NCI-H2029 treated with DMSO at 0.1 percent for 48 hours (cell line): Measurements from ENCODE around the gene KLHL17.

Experiments used
- DNase-seq: peaks from one replicate; lab custom pipeline; 2025; lab: John Stamatoyannopoulos, UW

Gene KLHL17

GRCh38 chr1:923131-923990 is 37.0 kb upstream of the KLHL17 start, which contains the start of gene SAMD11:
Gene SAMD11, plus strand, starts transcription at chr1:923923. Its CDS starts 509 bp downstream, at chr1:924432.
- no peak for DNase-seq

DNA sequence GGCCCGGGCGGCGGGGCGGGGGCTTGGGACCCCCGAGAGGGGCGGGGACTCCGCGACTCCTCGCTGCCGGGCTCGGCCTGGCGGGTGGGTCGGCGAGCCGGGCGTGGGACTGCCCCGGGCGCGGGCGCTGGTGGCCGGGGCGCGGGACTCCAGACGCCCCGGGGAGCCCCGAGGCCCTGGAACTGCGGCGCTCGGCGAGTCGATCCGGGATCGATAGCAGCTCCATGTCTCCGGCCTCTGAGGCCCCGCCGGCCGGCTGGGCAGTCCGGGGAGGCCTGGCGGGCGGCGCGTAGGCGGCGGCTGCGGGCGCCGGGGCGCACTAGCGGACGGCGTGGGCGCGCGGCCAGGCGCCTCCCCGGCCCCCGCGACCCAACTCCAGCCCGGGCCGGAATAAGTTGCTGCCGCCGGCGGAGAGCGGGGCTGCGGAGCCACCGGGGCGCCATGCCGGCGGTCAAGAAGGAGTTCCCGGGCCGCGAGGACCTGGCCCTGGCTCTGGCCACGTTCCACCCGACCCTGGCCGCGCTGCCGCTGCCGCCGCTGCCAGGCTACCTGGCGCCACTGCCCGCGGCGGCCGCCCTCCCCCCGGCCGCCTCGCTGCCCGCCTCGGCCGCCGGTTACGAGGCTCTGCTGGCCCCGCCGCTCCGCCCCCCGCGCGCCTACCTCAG is 36.3 kb upstream of the KLHL17 start:
- DNase-seq: no peak

DNA sequence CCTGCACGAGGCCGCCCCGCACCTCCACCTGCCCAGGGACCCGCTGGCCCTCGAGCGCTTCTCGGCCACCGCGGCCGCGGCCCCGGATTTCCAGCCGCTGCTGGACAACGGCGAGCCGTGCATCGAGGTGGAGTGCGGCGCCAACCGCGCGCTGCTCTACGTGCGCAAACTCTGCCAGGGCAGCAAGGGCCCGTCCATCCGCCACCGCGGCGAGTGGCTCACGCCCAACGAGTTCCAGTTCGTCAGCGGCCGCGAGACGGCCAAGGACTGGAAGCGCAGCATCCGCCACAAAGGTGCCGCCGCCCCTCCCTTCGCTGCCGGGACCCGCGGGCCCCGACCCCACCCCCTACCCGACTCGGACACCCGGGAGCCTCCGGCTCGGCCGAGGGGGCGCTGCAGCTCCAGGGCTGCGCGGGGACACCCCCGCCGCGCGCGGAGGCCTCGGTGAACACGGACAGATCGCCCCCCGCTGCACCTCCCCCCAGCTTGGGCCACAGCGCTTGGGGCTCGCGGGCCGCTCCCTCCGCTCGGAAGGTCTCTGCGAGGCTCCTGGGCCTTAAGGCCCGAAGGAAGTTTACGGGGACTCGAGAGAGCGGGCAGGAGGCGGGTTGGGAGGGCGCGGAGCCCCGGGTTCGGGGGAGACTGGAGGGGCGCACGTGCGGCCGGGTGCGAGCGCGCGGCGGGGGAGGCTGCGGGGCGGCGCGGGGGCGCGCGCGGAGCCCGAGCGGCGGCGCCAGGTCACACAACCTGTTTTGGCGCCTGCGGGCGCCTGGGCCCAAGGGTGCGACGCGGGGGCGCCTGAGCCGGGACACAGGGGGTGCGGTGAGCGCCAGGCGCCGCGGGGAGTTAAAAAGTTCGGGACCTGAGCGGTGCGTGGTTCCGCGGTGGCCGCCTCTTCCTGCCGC is 35.5 kb upstream of the KLHL17 start:
- no peak for DNase-seq

GRCh38 chr1:925561-926421 is 34.6 kb upstream of the KLHL17 start:
- no peak for DNase-seq

DNA sequence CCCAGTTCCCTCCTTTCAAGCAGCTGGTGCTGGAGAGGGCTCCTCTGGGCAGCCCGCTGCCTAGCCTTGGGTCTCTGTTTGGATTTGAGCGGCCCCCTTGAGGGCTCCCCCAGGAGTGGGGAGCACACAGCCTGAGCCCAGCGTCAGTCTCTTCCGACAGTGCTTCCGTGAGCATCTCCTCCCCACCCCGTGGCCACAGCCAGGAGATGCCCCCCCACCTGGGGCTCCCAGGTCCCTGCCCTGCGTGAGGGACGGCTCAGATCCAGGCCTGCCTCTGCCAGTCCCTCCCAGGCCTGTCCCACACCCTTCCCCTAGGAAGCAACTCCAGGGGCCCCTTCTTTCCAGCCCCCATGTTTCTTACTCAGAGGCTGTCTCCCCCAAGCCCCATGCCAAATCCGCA is 33.1 kb upstream of the KLHL17 start:
- no peak for DNase-seq

- no peak for DNase-seq
Measured at GRCh38 chr1:927748-928147, 32.6 kb upstream of the KLHL17 start.

GRCh38 chr1:928825-929661 is 31.3 kb upstream of the KLHL17 start:
- no peak for DNase-seq

- no peak for DNase-seq
Measured at GRCh38 chr1:929712-930632, 30.4 kb upstream of the KLHL17 start.

GRCh38 chr1:930633-931138 is 29.7 kb upstream of the KLHL17 start:
- no peak for DNase-seq

DNA sequence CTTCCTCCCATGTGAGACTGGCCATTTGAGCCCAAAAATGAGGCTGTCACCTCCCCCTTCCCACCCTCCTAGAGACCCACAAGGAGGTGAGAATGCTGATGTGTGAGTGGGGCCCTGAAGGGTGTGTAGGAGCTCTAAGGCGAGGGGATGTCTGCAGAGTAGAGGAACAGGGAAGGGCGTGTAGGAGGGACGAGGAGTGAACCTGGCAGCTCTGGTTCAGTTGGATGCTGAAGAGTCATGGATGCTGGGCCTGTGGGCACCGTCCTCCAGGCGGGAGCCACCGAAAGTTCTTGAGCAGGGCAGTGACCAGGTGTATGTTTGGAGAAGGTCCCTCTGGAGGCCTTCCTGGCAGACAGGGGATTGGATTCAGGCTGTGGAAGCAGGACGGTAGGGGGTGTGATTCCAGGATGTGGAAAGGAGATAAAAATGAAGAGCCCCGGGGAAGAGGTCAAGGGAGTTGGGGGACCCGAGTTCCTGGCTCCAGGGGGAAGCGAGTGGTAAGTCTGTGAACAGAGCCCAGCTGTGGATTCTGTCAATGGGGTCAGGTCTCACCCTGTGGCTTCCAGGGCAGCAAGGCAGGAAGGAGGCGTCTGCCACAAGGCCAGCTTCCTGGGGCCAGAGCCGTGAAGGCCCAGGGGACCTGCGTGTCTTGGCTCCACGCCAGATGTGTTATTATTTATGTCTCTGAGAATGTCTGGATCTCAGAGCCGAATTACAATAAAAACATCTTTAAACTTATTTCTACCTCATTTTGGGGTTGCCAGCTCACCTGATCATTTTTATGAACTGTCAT is 28.8 kb upstream of the KLHL17 start:
- no peak for DNase-seq

- no peak for DNase-seq
Measured at GRCh38 chr1:932173-932510, 28.2 kb upstream of the KLHL17 start.

DNA sequence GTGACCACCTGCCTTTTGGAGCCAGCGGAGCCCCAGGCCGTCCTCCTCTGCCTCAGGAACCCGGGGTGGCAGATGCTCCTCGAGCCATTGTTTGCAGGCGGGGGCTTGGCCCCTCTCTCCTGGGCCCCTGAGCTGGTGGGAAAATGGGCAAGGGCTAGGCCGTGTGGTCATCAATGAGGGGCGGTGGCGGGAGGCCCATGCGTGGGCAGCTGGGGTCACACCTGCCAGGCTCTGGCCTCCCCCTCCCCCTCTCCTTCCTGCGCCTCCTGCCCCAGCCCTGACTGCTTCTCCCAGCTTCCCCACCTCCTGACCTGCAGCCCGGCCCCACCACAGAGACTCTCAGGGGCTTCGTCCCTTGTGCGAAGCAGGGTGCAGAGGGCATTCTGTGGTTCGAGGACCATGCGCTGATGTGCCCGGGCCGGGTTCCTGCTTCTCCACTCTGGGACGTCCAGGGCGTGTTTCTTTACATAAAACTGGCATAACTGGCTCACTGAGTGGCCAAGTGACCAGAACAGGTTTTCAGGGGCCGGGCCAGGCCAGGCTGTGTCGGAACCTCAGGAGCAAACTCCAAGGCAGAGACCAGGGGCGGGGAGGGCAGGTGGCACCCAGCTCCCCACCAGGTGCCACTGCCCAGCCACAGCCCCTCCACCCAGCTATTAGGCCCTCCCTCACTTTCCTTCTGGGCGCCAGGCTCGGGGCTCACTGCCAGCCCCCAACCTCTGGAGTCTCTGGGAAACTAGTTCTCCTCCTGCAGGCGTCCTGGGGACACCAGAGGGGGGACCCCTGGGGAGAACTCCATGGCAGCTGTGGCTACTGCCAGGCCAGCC is 27.4 kb upstream of the KLHL17 start:
- no peak for DNase-seq

DNA sequence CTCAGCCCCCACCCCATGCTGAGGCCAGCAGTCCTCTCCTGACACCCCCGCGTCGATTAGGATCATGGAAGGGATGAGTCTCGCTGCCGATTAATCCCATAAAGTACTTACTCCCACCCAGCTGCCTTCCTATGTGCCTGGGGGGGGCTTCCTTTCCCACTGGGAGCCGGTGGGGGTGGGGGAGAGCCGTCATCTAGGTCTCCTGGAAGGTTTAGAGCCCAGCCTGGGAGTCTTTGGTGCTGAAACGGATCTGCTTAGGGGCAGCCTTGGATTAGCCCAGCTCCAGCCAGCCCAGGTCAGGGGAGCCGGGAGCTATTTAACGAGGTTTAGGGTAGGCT is 26.8 kb upstream of the KLHL17 start:
- DNase-seq: no peak

DNA sequence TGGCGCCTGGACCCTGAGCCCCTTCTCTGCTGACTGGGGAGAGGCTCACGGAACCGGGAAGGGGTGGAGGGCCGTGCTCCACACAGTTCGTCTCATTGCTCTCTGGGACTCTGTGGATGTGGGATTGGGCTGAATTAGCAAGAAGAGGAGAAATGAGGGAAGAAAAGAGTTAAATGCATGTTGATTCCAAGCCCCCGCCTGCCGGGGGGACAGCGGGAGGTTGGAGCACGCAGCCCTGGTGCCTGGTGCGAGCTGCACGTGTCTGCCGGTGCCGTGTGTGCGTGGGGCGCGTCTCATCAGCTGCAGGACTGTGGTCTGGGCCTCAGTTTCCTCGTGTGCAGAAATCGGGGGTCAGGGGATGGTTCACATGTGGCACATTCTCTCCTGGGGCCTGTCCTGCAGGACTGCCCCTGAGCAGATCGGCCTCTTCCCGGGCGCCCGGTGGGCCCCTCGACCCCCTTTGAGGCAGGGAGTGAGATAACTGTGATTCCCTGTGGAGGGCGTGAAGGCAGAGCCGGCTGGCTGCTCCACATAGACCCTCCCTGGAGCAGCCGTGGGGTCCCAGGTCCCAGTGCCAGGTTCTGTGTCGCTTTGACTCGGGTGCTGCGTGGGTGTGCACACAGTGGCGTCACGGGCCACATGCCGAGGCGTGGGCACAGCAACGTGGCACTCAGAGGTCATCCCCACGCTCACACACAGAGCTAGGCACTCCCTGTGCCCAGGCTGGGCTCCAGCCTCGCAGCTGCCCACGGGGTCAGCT is 25.2 kb upstream of the KLHL17 start:
- DNase-seq: no peak

GRCh38 chr1:935751-936231 is 24.6 kb upstream of the KLHL17 start:
- no peak for DNase-seq

DNA sequence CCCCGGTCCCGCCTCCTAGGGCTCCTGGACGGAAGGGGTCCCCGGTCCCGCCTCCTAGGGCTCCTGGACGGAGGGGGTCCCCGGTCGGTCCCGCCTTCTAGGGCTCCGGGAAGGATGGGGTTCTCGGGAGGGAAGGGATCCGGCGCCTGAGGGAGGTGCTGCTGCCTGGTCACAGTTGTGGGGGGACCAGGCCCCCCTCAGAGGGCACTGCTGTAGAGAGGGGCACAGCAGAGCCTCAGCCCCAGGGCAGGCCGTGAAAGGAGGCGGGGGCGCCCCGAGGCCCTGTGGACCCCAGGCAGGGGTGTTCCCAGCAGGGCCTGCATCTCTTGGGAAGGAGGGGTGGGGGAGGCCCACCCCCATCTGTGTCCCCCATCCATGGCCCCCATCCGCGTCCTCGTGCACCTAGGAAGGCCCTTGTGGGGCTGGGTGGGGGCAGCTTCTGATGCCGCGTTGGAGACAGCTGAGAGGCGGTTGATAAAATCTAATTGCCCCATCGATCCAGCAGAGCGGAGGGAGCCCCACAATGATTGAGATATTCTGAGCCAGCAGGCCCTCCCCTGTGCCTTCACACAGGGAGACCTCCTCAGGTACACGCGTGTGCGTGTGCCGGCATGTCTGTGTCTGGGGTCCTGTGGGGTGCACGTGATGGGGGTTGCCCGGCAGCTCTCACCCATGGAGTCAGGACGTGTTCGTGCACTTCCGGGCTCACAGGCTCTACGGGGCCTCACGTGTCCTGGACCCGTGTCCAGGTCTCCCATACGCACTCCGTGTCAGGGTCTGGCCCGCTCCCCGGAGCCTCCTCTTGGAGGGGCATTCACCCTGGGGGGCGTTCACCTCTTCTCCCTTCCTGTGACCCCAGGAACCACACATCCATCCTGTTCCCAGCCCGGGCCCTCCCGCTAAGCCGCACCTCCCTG is 23.8 kb upstream of the KLHL17 start:
- DNase-seq: no peak
